IMR-90 (cell line): Measurements from ENCODE around the gene CLEC11A. TPM values are rescaled to one million over a fixed set of nuclear protein-coding genes. Genes with fewer than 3 reads are reported as not detected.
A peak's percentile ranks its signal among the peaks of the same experiment; 100 is the strongest.

Experiments used
- ATAC-seq: fragments of 200-7000 bp; cut with Tn5 transposase; 2 replicates; pipeline ENCODE4 v1.9.1; 2020; ENCODE audit warnings: low read depth, mild to moderate bottlenecking, moderate library complexity
- BruUV-seq: library from RNA; stranded (reverse); fragments of 400-500 nt; replicated peaks from 2 replicates; lab custom pipeline; 2021; lab: Mats Ljungman, UMichigan
- CTCF ChIA-PET: fragments of 300-600 bp; formaldehyde crosslinking; extraction: SDS; loops from one replicate; lab custom pipeline; 2021; ENCODE audit warnings: antibody characterized with exemption; lab: Yijun Ruan, JAX
- POLR2A ChIA-PET: fragments of 300-600 bp; sonication (Branson Sonifier 250); formaldehyde crosslinking; loops from one replicate; lab custom pipeline; 2022; ENCODE audit warnings: antibody characterized with exemption; ENCODE audit not compliant: unreplicated experiment; lab: Charles Lee
- DNase-seq: peaks from one replicate; pipeline ENCODE4 v3.0.0; 2013
- H2AFZ ChIP-seq: replicated peaks from 2 replicates; pipeline ENCODE3; 2013; ENCODE audit warnings: low read length, mild to moderate bottlenecking; ENCODE audit not compliant: poor library complexity
- H2AK5ac ChIP-seq: 2 replicates; pipeline ENCODE4 v1.6.1; 2013; ENCODE audit warnings: low read depth, low read length, inconsistent platforms
- H2AK9ac ChIP-seq: replicated peaks from 2 replicates; pipeline ENCODE3; 2013; ENCODE audit warnings: mild to moderate bottlenecking, low read depth, low read length, moderate library complexity; ENCODE audit not compliant: poor library complexity
- H2BK120ac ChIP-seq: 2 replicates; pipeline ENCODE4 v1.6.1; 2013; ENCODE audit warnings: low read depth, low read length, inconsistent platforms
- H2BK15ac ChIP-seq: 3 replicates; pipeline ENCODE4 v1.6.1; 2013; ENCODE audit warnings: low read depth, low read length, inconsistent platforms
- H2BK20ac ChIP-seq: 2 replicates; pipeline ENCODE4 v1.6.1; 2013; ENCODE audit warnings: low read depth, mild to moderate bottlenecking, inconsistent platforms, low read length, moderate library complexity
- H2BK5ac ChIP-seq: 2 replicates; pipeline ENCODE4 v1.6.1; 2013; ENCODE audit warnings: mild to moderate bottlenecking, low read depth, low read length, inconsistent platforms; ENCODE audit not compliant: poor library complexity, severe bottlenecking
- H3K14ac ChIP-seq: replicated peaks from 2 replicates; pipeline ENCODE4 v1.6.1; 2013; ENCODE audit warnings: low read depth, low read length, inconsistent platforms
- H3K18ac ChIP-seq: 2 replicates; pipeline ENCODE4 v1.6.1; 2013; ENCODE audit warnings: low read depth, low read length, control low read depth
- H3K23ac ChIP-seq: 2 replicates; pipeline ENCODE4 v1.6.1; 2013; ENCODE audit warnings: low read depth, low read length, inconsistent platforms
- H3K27ac ChIP-seq: 2 replicates; pipeline ENCODE4 v1.5.1; 2013; ENCODE audit warnings: mild to moderate bottlenecking, control low read depth, low read length; ENCODE audit not compliant: insufficient read depth
- H3K27me3 ChIP-seq: 2 replicates; pipeline ENCODE4 v1.6.1; 2013; ENCODE audit warnings: low read length; ENCODE audit not compliant: control insufficient read depth, insufficient read depth
- H3K36me3 ChIP-seq: 2 replicates; pipeline ENCODE4 v1.6.1; 2013; ENCODE audit warnings: low read length, mixed read lengths; ENCODE audit not compliant: control insufficient read depth, insufficient read depth
- H3K4ac ChIP-seq: 2 replicates; pipeline ENCODE4 v1.6.1; 2013; ENCODE audit warnings: low read depth, low read length, inconsistent platforms
- H3K4me1 ChIP-seq: 2 replicates; pipeline ENCODE4 v1.6.1; 2013; ENCODE audit warnings: low read length, mixed read lengths; ENCODE audit not compliant: control insufficient read depth, insufficient read depth
- H3K4me2 ChIP-seq: 2 replicates; pipeline ENCODE4 v1.6.1; 2013; ENCODE audit warnings: low read depth, mild to moderate bottlenecking, control low read depth, low read length, moderate library complexity
- H3K4me3 ChIP-seq: 2 replicates; pipeline ENCODE4 v1.5.1; 2013; ENCODE audit warnings: low read depth, mild to moderate bottlenecking, control low read depth, low read length, moderate library complexity; ENCODE audit not compliant: insufficient read depth
- H3K56ac ChIP-seq: 2 replicates; pipeline ENCODE4 v1.6.1; 2013; ENCODE audit warnings: low read length, inconsistent platforms; ENCODE audit not compliant: insufficient read depth; ENCODE audit errors: extremely low read depth
- H3K79me1 ChIP-seq, 2 experiments: 2 replicates each; pipeline ENCODE4 v1.6.1; 2013; ENCODE audit warnings: low read length in 2 of 2, inconsistent platforms in 1 of 2, low read depth in 1 of 2
- H3K9ac ChIP-seq: 2 replicates; pipeline ENCODE4 v1.6.1; 2013; ENCODE audit warnings: low read depth, low read length, control low read depth
- H3K9me1 ChIP-seq: 2 replicates; pipeline ENCODE4 v1.6.1; 2013; ENCODE audit warnings: low read length, inconsistent platforms; ENCODE audit not compliant: insufficient read depth
- H3K9me3 ChIP-seq: 2 replicates; pipeline ENCODE4 v1.6.1; 2013; ENCODE audit warnings: low read length; ENCODE audit not compliant: control insufficient read depth, insufficient read depth
- H4K20me1 ChIP-seq: 2 replicates; pipeline ENCODE4 v1.6.1; 2013; ENCODE audit warnings: low read length, inconsistent platforms; ENCODE audit not compliant: insufficient read depth
- H4K5ac ChIP-seq: 2 replicates; pipeline ENCODE4 v1.6.1; 2013; ENCODE audit warnings: mild to moderate bottlenecking, low read depth, low read length, control low read depth
- H4K8ac ChIP-seq, 2 experiments: 2 replicates each; pipeline ENCODE4 v1.6.1; 2013; ENCODE audit warnings: low read depth in 2 of 2, low read length in 2 of 2, control low read depth in 1 of 2, inconsistent platforms in 1 of 2
- H4K91ac ChIP-seq: 2 replicates; pipeline ENCODE4 v1.6.1; 2013; ENCODE audit warnings: low read depth, low read length, inconsistent platforms; ENCODE audit not compliant: insufficient read depth
- CHD1 ChIP-seq: IDR thresholded peaks from 2 replicates; pipeline ENCODE4 v1.6.1; 2012; ENCODE audit warnings: low read depth, low read length, improper control_type of control experiment
- CTCF ChIP-seq: conservative IDR thresholded peaks from 2 replicates; pipeline ENCODE4 v1.5.1; 2012; ENCODE audit warnings: mild to moderate bottlenecking, low read depth, low read length, improper control_type of control experiment
- MAFK ChIP-seq: IDR thresholded peaks from 2 replicates; pipeline ENCODE4 v1.6.1; 2012; ENCODE audit warnings: low read depth, low read length, improper control_type of control experiment
- MXI1 ChIP-seq: IDR thresholded peaks from 2 replicates; pipeline ENCODE4 v1.6.1; 2012; ENCODE audit warnings: low read depth, mild to moderate bottlenecking, low read length, moderate library complexity, borderline replicate concordance
- RCOR1 ChIP-seq: IDR thresholded peaks from 2 replicates; pipeline ENCODE4 v1.6.1; 2012; ENCODE audit warnings: mild to moderate bottlenecking, low read length, improper control_type of control experiment; ENCODE audit not compliant: insufficient replicate concordance
- RFX5 ChIP-seq: IDR thresholded peaks from 2 replicates; pipeline ENCODE4 v1.8.0; 2012; ENCODE audit warnings: low read depth, mild to moderate bottlenecking, low read length, moderate library complexity
- SMC3 ChIP-seq: fragments of 150-350 bp; IDR thresholded peaks from 2 replicates; pipeline ENCODE4 v1.6.1; 2016; ENCODE audit warnings: low read depth, mild to moderate bottlenecking, antibody characterized with exemption, low read length, moderate library complexity
- WGBS, 2 experiments: methylation state at CpG; one replicate each; pipeline versions ENCODE4 v1.1.5 to v1.1.7; 2013; ENCODE audit warnings: missing lambda C conversion rate in 2 of 2; ENCODE audit not compliant: insufficient read length in 1 of 2; ENCODE audit errors: extremely low coverage in 2 of 2; 5-methylcytosine and 5-hydroxymethylcytosine counted together
- dilution Hi-C: fragments of 300-500 bp; cut with HindIII; formaldehyde crosslinking; loops from one replicate; pipeline ENCODE4 v1.14.3; 2018; ENCODE audit warnings: low sequenced_read_pairs; ENCODE audit not compliant: unreplicated experiment
- in situ Hi-C: fragments of 300-500 bp; cut with MboI; formaldehyde crosslinking; loops from 3 replicates; pipeline ENCODE4 v1.14.3; 2019; ENCODE audit warnings: low sequenced_read_pairs, inconsistent platforms, mixed read lengths
- intact Hi-C: fragments of 100-400 bp; cut with micrococcal nuclease; formaldehyde crosslinking; loops from 2 replicates; pipeline ENCODE4 v1.10.0; 2022
- polyA plus RNA-seq, 3 experiments: library from polyadenylated mRNA; depleted of rRNA; stranded (reverse); fragments of >200 nt; gene quantifications; 2 replicates each; pipeline ENCODE4 v1.2.3, GENCODE V29; 2012; ENCODE audit warnings: low replicate concordance in 1 of 3
- total RNA-seq: library from RNA; depleted of rRNA; stranded (reverse); fragments of >200 nt; gene quantifications from 2 replicates; pipeline ENCODE4 v1.2.3, GENCODE V29; 2012

Gene CLEC11A
- total and polyA plus RNA-seq, 2 of the 4 experiments (the other 2 are of a cell fraction), result 17.0 to 152 TPM

GRCh38 chr19:50724522-50725217, 1.5 kb downstream of the CLEC11A start (continued):
- TF ChIP-seq SMC3, result peak; percentile 42; the same call in 1 of the 2 replicates
- no peak for TF ChIP-seq RFX5
- TF ChIP-seq MAFK, result no peak

DNA sequence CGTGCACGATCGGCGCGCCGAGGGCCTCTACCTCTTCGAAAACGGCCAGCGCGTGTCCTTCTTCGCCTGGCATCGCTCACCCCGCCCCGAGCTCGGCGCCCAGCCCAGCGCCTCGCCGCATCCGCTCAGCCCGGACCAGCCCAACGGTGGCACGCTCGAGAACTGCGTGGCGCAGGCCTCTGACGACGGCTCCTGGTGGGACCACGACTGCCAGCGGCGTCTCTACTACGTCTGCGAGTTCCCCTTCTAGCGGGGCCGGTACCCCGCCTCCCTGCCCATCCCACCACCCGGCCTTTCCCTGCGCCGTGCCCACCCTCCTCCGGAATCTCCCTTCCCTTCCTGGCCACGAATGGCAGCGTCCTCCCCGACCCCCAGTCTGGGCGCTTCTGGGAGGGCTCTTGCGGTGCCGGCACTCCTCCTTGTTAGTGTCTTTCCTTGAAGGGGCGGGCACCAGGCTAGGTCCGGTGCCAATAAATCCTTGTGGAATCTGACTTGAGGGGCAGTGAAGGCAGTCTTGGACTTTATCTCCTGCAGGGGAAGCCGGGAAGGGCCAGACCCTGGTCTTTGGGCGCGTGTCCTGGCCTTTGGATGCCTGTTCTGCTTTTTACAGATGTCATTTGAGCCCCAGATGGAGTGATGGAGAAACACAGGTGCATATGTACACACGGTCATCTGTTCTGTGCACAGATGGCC, 2.2 kb downstream of the CLEC11A start:
- Histone ChIP-seq H4K91ac (peak overlapping the region; percentile 37; the same call in 1 of the 2 replicates), H2BK15ac (no peak overlapping the region), H3K4me2 (peak overlapping the region; percentile 69), H3K9me1 (peaks cover 28% of the 10 kb centered on the region), H4K5ac (peak overlapping the region; percentile 24; the same call in 1 of the 2 replicates), H2AK9ac (peak overlapping the region; percentile 92), H3K9me3 (no peaks in the 10 kb centered on the region), H3K4ac (peak overlapping the region; percentile 66), H3K9ac (peak overlapping the region; percentile 84), H3K27me3 (no peaks in the 10 kb centered on the region), H2AFZ (peak overlapping the region; percentile 99), H2BK120ac (peak overlapping the region; percentile 3; the same call in 1 of the 2 replicates), H3K36me3 (peaks cover 2% of the 10 kb centered on the region), H4K20me1 (0 out of 2 replicates have a peak, but pooled peaks cover 6% of the 10 kb centered on the region), H3K4me3 (peak overlapping the region; percentile 70), H3K4me1 (peaks cover 17% of the 10 kb centered on the region), H3K18ac (no peak overlapping the region), H3K23ac (peak overlapping the region; percentile 78), H2BK20ac (no peak overlapping the region), H3K14ac (peak overlapping the region; percentile 90), H2AK5ac (peak overlapping the region; percentile 84), H3K56ac (no peak overlapping the region; the same call in none of the 2 replicates), H4K8ac (peak overlapping the region; percentile 38 to 80; a peak in 2 of 4 replicates), H2BK5ac (peak overlapping the region; percentile 74), H3K27ac (peak overlapping the region; percentile 83), H3K79me1 (peaks cover 18 to 44% of the 10 kb centered on the region in 2 experiments)
- WGBS, 2 experiments, result 1% methylated on average over 31 of the region's 52 CpGs; no CpG with 5 or more reads in 1 of the 2 experiments
- ChIA-PET CTCF (interaction anchor here (0.7 to 1.6 kb wide), 8 partner anchors 10 to 73 kb away, joined by 3 to 9 read pairs (median 3); no protein-coding TSS in a partner anchor), POLR2A (interaction anchor here (0.6 kb wide), 1 partner anchor 10 kb away, joined by 4 read pairs; no protein-coding TSS in a partner anchor)
- intact Hi-C loops (loop anchor here (10.0 kb wide), 1 partner anchor 379 kb away; the partner anchor contains the start of gene CTU1), in situ Hi-C loops (no loop called here), dilution Hi-C loops (no loop called here)
- ATAC-seq (peak; percentile 23), DNase-seq (no peak)
- TF ChIP-seq RCOR1 (no peak), CHD1 (no peak), CTCF (no peak), MXI1 (0 out of 2 replicates have a peak, but pooled peaks have one; percentile 9), RFX5 (no peak)
- TSS peak; percentile 75 for BruUV-seq
